Measurements from ENCODE around the gene ZNF70.

- TF ChIP-seq CTCF (IDR thresholded peaks at IDR 0.05; ENCODE audit: low read length) = no peak
- TF ChIP-seq EZH2 (optimal IDR thresholded peaks at IDR 0.05; ENCODE audit: low read depth, low read length) = no peak
These were observed 30.2 kb upstream of the ZNF70 start for GRCh38 chr22:23781065-23781464.
